Thoracic aorta (tissue), 2 donors: Measurements from ENCODE around the gene ZFAND3. TPM values are rescaled to one million over a fixed set of nuclear protein-coding genes. Genes with fewer than 3 reads are reported as not detected.

Experiments
- ATAC-seq: fragments of 150-250 bp; one replicate; pipeline ENCODE4 v1.8.0; 2017; ENCODE audit warnings: low read depth; ENCODE audit not compliant: insufficient number of reproducible peaks, low FRiP score
- DNase-seq: peaks from one replicate; pipeline ENCODE4 v3.0.0-alpha.2; 2020; ENCODE audit warnings: low spot score
- H3K27ac ChIP-seq, 2 donors: fragments of 200-600 bp; sonication (generic); 1 replicate in 1 of 2; 2 replicates in 1 of 2; pipeline ENCODE4 v1.5.1; 2016; ENCODE audit warnings: mild to moderate bottlenecking in 2 of 2, moderate library complexity in 2 of 2
- H3K27me3 ChIP-seq: fragments of 200-600 bp; sonication (generic); replicated peaks from 2 replicates; pipeline ENCODE4 v1.6.0; 2016; ENCODE audit warnings: mild to moderate bottlenecking; ENCODE audit not compliant: insufficient read depth
- H3K36me3 ChIP-seq: fragments of 200-600 bp; sonication (generic); one replicate; pipeline ENCODE4 v1.5.1; 2016
- H3K4me1 ChIP-seq, 2 donors: fragments of 200-600 bp; sonication (generic); 1 replicate in 1 of 2; 2 replicates in 1 of 2; pipeline versions ENCODE4 v1.5.1 to v1.6.0; 2016; ENCODE audit warnings: low read depth in 2 of 2, mild to moderate bottlenecking in 1 of 2; ENCODE audit not compliant: control insufficient read depth in 1 of 2
- H3K4me3 ChIP-seq: fragments of 200-600 bp; sonication (generic); 2 replicates; pipeline ENCODE4 v1.5.1; 2016; ENCODE audit warnings: mild to moderate bottlenecking
- H3K9me3 ChIP-seq: fragments of 200-600 bp; sonication (generic); 2 replicates; pipeline ENCODE4 v1.5.1; 2016
- CTCF ChIP-seq: fragments of 200-600 bp; sonication (generic); IDR thresholded peaks from one replicate; pipeline ENCODE4 v1.5.1; 2019; ENCODE audit warnings: antibody characterized with exemption
- total RNA-seq, 2 donors: library from RNA; depleted of rRNA; stranded (reverse); fragments of >200 nt; gene quantifications; one replicate each; pipeline versions ENCODE4 v1.1.0 to v1.2.3, GENCODE V29; 2016

Gene ZFAND3
- total RNA-seq, 2 donors from 2014 or later: 45.4 to 56.2 TPM

GRCh38 chr6:37858363-37858762 is 38.8 kb downstream of the ZFAND3 start:
- H3K27ac ChIP-seq: no peak overlapping the region
- no peak for DNase-seq
- peaks cover 17 to 32% of the 10 kb centered on the region in 2 donors for H3K4me1 ChIP-seq
- H3K4me3 ChIP-seq: no peak overlapping the region
- H3K9me3 ChIP-seq: no peaks in the 10 kb centered on the region
- TF ChIP-seq CTCF: no peak
- H3K27me3 ChIP-seq: no peaks in the 10 kb centered on the region
- no peak for ATAC-seq
- no peaks in the 10 kb centered on the region for H3K36me3 ChIP-seq

- DNase-seq: no peak
- no peaks in the 10 kb centered on the region for H3K27me3 ChIP-seq
- ATAC-seq: no peak
- TF ChIP-seq CTCF: peak; percentile 46
- H3K9me3 ChIP-seq: no peaks in the 10 kb centered on the region
- no peaks in the 10 kb centered on the region for H3K36me3 ChIP-seq
- H3K27ac ChIP-seq: no peak overlapping the region
- H3K4me1 ChIP-seq: peaks cover 18 to 26% of the 10 kb centered on the region in 2 donors
- H3K4me3 ChIP-seq: no peak overlapping the region
Observed at GRCh38 chr6:37860226-37860839, 40.8 kb downstream of the ZFAND3 start.

DNA sequence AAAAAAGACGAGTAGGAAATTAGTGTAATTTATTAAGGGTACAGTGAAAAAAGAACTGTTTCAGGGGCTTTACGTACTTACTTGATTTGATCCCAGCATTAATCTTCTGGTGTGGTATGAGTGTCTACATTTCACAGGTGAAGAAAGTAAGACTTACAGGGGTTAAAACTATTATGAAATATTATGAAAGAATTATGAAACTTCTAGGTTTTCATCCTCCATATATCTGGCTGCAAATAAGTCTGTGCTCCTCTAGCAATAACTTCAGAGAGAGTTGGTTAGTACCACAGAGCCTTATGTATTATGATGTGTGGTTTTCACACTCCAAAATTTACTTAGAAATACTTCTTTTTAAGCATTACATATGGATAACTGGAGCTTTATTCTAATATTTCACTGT is 41.9 kb downstream of the ZFAND3 start:
- H3K4me3 ChIP-seq: no peak overlapping the region
- H3K36me3 ChIP-seq: no peaks in the 10 kb centered on the region
- no peaks in the 10 kb centered on the region for H3K27me3 ChIP-seq
- ATAC-seq (no peak), DNase-seq (no peak)
- no peak for TF ChIP-seq CTCF
- no peaks in the 10 kb centered on the region for H3K9me3 ChIP-seq
- no peak overlapping the region for H3K27ac ChIP-seq
- peaks cover 22 to 33% of the 10 kb centered on the region in 2 donors for H3K4me1 ChIP-seq

- ATAC-seq (no peak), DNase-seq (no peak)
- Histone ChIP-seq H3K36me3 (no peaks in the 10 kb centered on the region), H3K27me3 (no peaks in the 10 kb centered on the region), H3K4me3 (no peak overlapping the region), H3K27ac (no peak overlapping the region), H3K4me1 (peaks cover 31 to 40% of the 10 kb centered on the region in 2 donors), H3K9me3 (no peaks in the 10 kb centered on the region)
- TF ChIP-seq CTCF: no peak
Observed at GRCh38 chr6:37862430-37862829, 42.9 kb downstream of the ZFAND3 start.

DNA sequence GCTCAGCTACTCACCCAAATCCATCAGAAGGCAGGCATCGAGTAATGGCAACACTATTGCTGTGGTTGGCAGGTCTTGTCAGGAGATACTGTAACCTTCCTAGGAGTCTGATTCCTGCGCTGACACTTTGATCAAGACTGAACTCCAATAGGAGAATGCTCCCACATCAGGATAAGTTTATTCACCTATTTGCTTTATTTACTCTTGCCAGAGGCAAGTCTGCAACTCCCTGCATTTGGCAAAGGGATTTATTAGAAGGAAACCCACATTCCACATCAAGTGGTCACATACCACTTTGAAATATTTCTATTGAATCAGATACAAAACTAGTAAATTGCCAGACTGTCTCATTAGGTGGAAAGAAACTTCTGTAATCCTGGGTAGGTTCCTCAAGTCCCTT is 43.5 kb downstream of the ZFAND3 start:
- Histone ChIP-seq H3K4me3 (no peak overlapping the region), H3K36me3 (no peaks in the 10 kb centered on the region)
- no peak for DNase-seq

More for the DNA sequence above, 43.5 kb downstream of the ZFAND3 start:
- no peak for TF ChIP-seq CTCF
- H3K27ac ChIP-seq: no peak overlapping the region
- H3K27me3 ChIP-seq: no peaks in the 10 kb centered on the region
- peaks cover 34 to 42% of the 10 kb centered on the region in 2 donors for H3K4me1 ChIP-seq
- no peaks in the 10 kb centered on the region for H3K9me3 ChIP-seq
- no peak for ATAC-seq
